H9 (cell line): Measurements from ENCODE around the gene ZSWIM4. TPM values are rescaled to one million over a fixed set of nuclear protein-coding genes. Genes with fewer than 3 reads are reported as not detected.

Experiments used
- DNase-seq: peaks from one replicate; pipeline ENCODE4 v3.0.0-alpha.2; 2017
- H2AFZ ChIP-seq: one replicate; pipeline ENCODE4 v1.6.1; 2013; ENCODE audit warnings: mild to moderate bottlenecking, low read length, control low read depth, moderate library complexity
- H2AK5ac ChIP-seq: 2 replicates; pipeline ENCODE4 v1.6.1; 2013; ENCODE audit warnings: low read length, control low read depth, mixed read lengths; ENCODE audit not compliant: insufficient read length
- H2BK120ac ChIP-seq: one replicate; pipeline ENCODE4 v1.6.1; 2013; ENCODE audit warnings: low read depth, mild to moderate bottlenecking, low read length, control low read depth, inconsistent platforms; ENCODE audit not compliant: poor library complexity, severe bottlenecking
- H2BK12ac ChIP-seq: 2 replicates; pipeline ENCODE4 v1.6.1; 2013; ENCODE audit warnings: low read length, control low read depth, mixed read lengths, low read depth; ENCODE audit not compliant: insufficient read length
- H2BK15ac ChIP-seq: 2 replicates; pipeline ENCODE4 v1.6.1; 2013; ENCODE audit warnings: low read depth, low read length, control low read depth
- H2BK20ac ChIP-seq: one replicate; pipeline ENCODE4 v1.6.1; 2013; ENCODE audit warnings: low read depth, mild to moderate bottlenecking, low read length, control low read depth, inconsistent platforms; ENCODE audit not compliant: poor library complexity, severe bottlenecking
- H2BK5ac ChIP-seq: 2 replicates; pipeline ENCODE4 v1.6.1; 2013; ENCODE audit warnings: low read length, control low read depth, mixed read lengths; ENCODE audit not compliant: insufficient read length
- H3K14ac ChIP-seq: 2 replicates; pipeline ENCODE4 v1.6.1; 2013; ENCODE audit warnings: low read length, control low read depth; ENCODE audit not compliant: insufficient read depth
- H3K18ac ChIP-seq: 2 replicates; pipeline ENCODE4 v1.6.1; 2013; ENCODE audit warnings: low read depth, mild to moderate bottlenecking, mixed read lengths, low read length, control low read depth; ENCODE audit not compliant: insufficient read length
- H3K23ac ChIP-seq: 2 replicates; pipeline ENCODE4 v1.6.1; 2013; ENCODE audit warnings: low read length, control low read depth, mixed read lengths, low read depth; ENCODE audit not compliant: insufficient read length
- H3K23me2 ChIP-seq: 2 replicates; pipeline ENCODE4 v1.6.1; 2013; ENCODE audit warnings: low read depth, mild to moderate bottlenecking, mixed read lengths, low read length, control low read depth; ENCODE audit not compliant: insufficient read length, poor library complexity, severe bottlenecking
- H3K27ac ChIP-seq: 2 replicates; pipeline ENCODE4 v1.5.1; 2013; ENCODE audit warnings: low read length, control low read depth, mixed read lengths, low read depth; ENCODE audit not compliant: insufficient read length
- H3K27me3 ChIP-seq: 2 replicates; pipeline ENCODE4 v1.6.1; 2013; ENCODE audit warnings: low read length, control low read depth, inconsistent platforms; ENCODE audit not compliant: insufficient read depth
- H3K4ac ChIP-seq: 2 replicates; pipeline ENCODE4 v1.6.1; 2013; ENCODE audit warnings: low read depth, mild to moderate bottlenecking, control low read depth, inconsistent platforms, low read length, moderate library complexity
- H3K4me1 ChIP-seq: 2 replicates; pipeline ENCODE4 v1.6.1; 2013; ENCODE audit warnings: low read length, control low read depth, inconsistent platforms; ENCODE audit not compliant: insufficient read depth
- H3K4me2 ChIP-seq: 2 replicates; pipeline ENCODE4 v1.6.1; 2013; ENCODE audit warnings: low read length, control low read depth, mixed read lengths; ENCODE audit not compliant: insufficient read length, insufficient read depth
- H3K56ac ChIP-seq: 2 replicates; pipeline ENCODE4 v1.6.1; 2013; ENCODE audit warnings: low read depth, mild to moderate bottlenecking, mixed read lengths, low read length, control low read depth; ENCODE audit not compliant: insufficient read length
- H3K79me1 ChIP-seq: 2 replicates; pipeline ENCODE4 v1.6.1; 2013; ENCODE audit warnings: low read depth, mild to moderate bottlenecking, moderate library complexity, low read length, control low read depth, inconsistent platforms; ENCODE audit not compliant: insufficient read depth, poor library complexity, severe bottlenecking
- H3K79me2 ChIP-seq: 2 replicates; pipeline ENCODE4 v1.6.1; 2013; ENCODE audit warnings: low read length, control low read depth, inconsistent platforms; ENCODE audit not compliant: insufficient read depth
- H3K9ac ChIP-seq: 2 replicates; pipeline ENCODE4 v1.6.1; 2013; ENCODE audit warnings: low read length, control low read depth, mixed read lengths; ENCODE audit not compliant: insufficient read length; ENCODE audit errors: extremely low read depth
- H3K9me3 ChIP-seq: one replicate; pipeline ENCODE4 v1.6.1; 2013; ENCODE audit warnings: low read depth, low read length, inconsistent platforms; ENCODE audit not compliant: control insufficient read depth
- H3T11ph ChIP-seq: one replicate; pipeline ENCODE4 v1.6.1; 2013; ENCODE audit warnings: mild to moderate bottlenecking, low read length, control low read depth, inconsistent platforms
- H4K20me1 ChIP-seq: one replicate; pipeline ENCODE4 v1.6.1; 2013; ENCODE audit not compliant: control insufficient read depth, insufficient read length, insufficient read depth
- H4K5ac ChIP-seq: 2 replicates; pipeline ENCODE4 v1.6.1; 2013; ENCODE audit warnings: low read depth, mild to moderate bottlenecking, mixed read lengths, low read length, control low read depth; ENCODE audit not compliant: insufficient read length
- H4K8ac ChIP-seq: replicated peaks from 2 replicates; pipeline ENCODE4 v1.6.1; 2013; ENCODE audit warnings: low read length, control low read depth, mixed read lengths, low read depth; ENCODE audit not compliant: insufficient read length
- H4K91ac ChIP-seq: 2 replicates; pipeline ENCODE4 v1.6.1; 2013; ENCODE audit warnings: low read depth, mild to moderate bottlenecking, moderate library complexity, mixed read lengths, low read length, control low read depth; ENCODE audit not compliant: insufficient read length
- H3K27ac Mint-ChIP-seq, 3 experiments: 2 replicates in 2 of 3; 3 replicates in 1 of 3; pipeline ENCODE4 v1.8.0; 2020 to 2021; ENCODE audit warnings: mixed read lengths in 3 of 3, mild to moderate bottlenecking in 1 of 3, moderate library complexity in 1 of 3
- H3K27me3 Mint-ChIP-seq: 2 replicates; pipeline ENCODE4 v1.8.0; 2021; ENCODE audit warnings: low read depth, mild to moderate bottlenecking, moderate library complexity, mixed read lengths
- H3K36me3 Mint-ChIP-seq, 3 experiments: 2 replicates in 2 of 3; 3 replicates in 1 of 3; pipeline ENCODE4 v1.8.0; 2020 to 2021; ENCODE audit warnings: low read depth in 3 of 3, mixed read lengths in 3 of 3; ENCODE audit not compliant: insufficient read depth in 1 of 3
- H3K4me1 Mint-ChIP-seq, 2 experiments: 2 replicates each; pipeline ENCODE4 v1.8.0; 2020; ENCODE audit warnings: mixed read lengths in 2 of 2
- H3K4me3 Mint-ChIP-seq, 2 experiments: 2 replicates in 1 of 2; 3 replicates in 1 of 2; pipeline ENCODE4 v1.8.0; 2020 to 2021; ENCODE audit warnings: mild to moderate bottlenecking in 2 of 2, mixed read lengths in 2 of 2, moderate library complexity in 1 of 2
- H3K9me3 Mint-ChIP-seq, 2 experiments: 2 replicates in 1 of 2; 3 replicates in 1 of 2; pipeline ENCODE4 v1.8.0; 2020; ENCODE audit warnings: mild to moderate bottlenecking in 2 of 2, mixed read lengths in 2 of 2, moderate library complexity in 1 of 2
- WGBS: extraction: QIAGEN DNeasy Blood & Tissue Kit; methylation state at CpG from one replicate; pipeline ENCODE4 v1.1.7; 2013; ENCODE audit warnings: missing lambda C conversion rate, low lambda C conversion rate, mixed read lengths; ENCODE audit not compliant: insufficient read length; ENCODE audit errors: extremely low coverage; 5-methylcytosine and 5-hydroxymethylcytosine counted together
- total RNA-seq: library from RNA; stranded (reverse); gene quantifications from 2 replicates; pipeline ENCODE4 v1.2.1, GENCODE V29; 2021
- TF ChIP-seq, protein P1 (sequence below): fragments of 200-600 bp; sonication (generic); conservative IDR thresholded peaks from 3 replicates; pipeline ENCODE4 v1.8.0; 2021; ENCODE audit warnings: antibody characterized with exemption, mild to moderate bottlenecking

Gene ZSWIM4
- total RNA-seq, 1 experiment from 2014 or later, result 50.7 TPM

DNA sequence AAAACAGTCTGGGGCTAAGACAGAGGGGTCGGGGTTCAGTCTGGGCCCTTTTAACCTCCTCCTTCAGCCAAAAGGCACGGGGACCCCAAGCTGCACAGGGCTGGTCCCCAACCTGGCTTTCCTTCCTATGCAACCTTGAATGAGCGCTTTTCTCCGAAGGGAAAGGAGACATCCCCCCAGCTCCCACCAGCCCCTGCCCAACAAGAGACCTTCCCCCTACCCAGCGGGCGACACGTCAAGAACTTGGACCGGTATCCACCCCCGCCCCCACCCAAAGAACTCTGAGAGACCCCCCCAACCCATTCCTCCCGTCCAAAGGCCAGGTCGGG is 46.7 kb downstream of the ZSWIM4 start:
- peak overlapping the region in 1 of 3 experiments; percentile 70; a peak in 1 of 7 replicates for H3K27ac Mint-ChIP-seq
- H3K36me3 Mint-ChIP-seq, result no peaks in the 10 kb centered on the region; a peak in 2 of 7 replicates
- DNase-seq, result peak; percentile 32
- TF ChIP-seq, protein P1, sequence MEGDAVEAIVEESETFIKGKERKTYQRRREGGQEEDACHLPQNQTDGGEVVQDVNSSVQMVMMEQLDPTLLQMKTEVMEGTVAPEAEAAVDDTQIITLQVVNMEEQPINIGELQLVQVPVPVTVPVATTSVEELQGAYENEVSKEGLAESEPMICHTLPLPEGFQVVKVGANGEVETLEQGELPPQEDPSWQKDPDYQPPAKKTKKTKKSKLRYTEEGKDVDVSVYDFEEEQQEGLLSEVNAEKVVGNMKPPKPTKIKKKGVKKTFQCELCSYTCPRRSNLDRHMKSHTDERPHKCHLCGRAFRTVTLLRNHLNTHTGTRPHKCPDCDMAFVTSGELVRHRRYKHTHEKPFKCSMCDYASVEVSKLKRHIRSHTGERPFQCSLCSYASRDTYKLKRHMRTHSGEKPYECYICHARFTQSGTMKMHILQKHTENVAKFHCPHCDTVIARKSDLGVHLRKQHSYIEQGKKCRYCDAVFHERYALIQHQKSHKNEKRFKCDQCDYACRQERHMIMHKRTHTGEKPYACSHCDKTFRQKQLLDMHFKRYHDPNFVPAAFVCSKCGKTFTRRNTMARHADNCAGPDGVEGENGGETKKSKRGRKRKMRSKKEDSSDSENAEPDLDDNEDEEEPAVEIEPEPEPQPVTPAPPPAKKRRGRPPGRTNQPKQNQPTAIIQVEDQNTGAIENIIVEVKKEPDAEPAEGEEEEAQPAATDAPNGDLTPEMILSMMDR, result no peak
- no peaks in the 10 kb centered on the region for H4K20me1 ChIP-seq
- H3K23me2 ChIP-seq, result peaks cover 10% of the 10 kb centered on the region
- no peaks in the 10 kb centered on the region for H3K27me3 Mint-ChIP-seq
- no peak overlapping the region for H3K4ac ChIP-seq
- no peak overlapping the region for H4K91ac ChIP-seq
- no peaks in the 10 kb centered on the region; a peak in 1 of 5 replicates for H3K9me3 Mint-ChIP-seq
- H3T11ph ChIP-seq, result no peak overlapping the region
- no peak overlapping the region for H2BK120ac ChIP-seq
- H3K79me2 ChIP-seq, result no peaks in the 10 kb centered on the region; the same call in 1 of the 2 replicates
- H4K5ac ChIP-seq, result no peak overlapping the region
- no peak overlapping the region for H3K56ac ChIP-seq
- WGBS, result no CpG with 5 or more reads among the region's 11 CpGs
- peak overlapping the region; percentile 51 for H3K4me2 ChIP-seq
- no peak overlapping the region for H2BK15ac ChIP-seq
- H2AK5ac ChIP-seq, result no peak overlapping the region
- H3K79me1 ChIP-seq, result no peaks in the 10 kb centered on the region
- no peak overlapping the region for H2BK5ac ChIP-seq
- H3K18ac ChIP-seq, result no peak overlapping the region
- H3K23ac ChIP-seq, result no peak overlapping the region
- H2AFZ ChIP-seq, result no peak overlapping the region
- H3K9me3 ChIP-seq, result no peaks in the 10 kb centered on the region
- H3K4me3 Mint-ChIP-seq, result peak overlapping the region; percentile 74 to 90
- no peaks in the 10 kb centered on the region for H3K27me3 ChIP-seq
- H3K14ac ChIP-seq, result no peak overlapping the region
- H2BK20ac ChIP-seq, result no peak overlapping the region
- no peak overlapping the region for H2BK12ac ChIP-seq
- H3K4me1 Mint-ChIP-seq, result peaks cover 28 to 49% of the 10 kb centered on the region in 2 experiments
- no peak overlapping the region for H4K8ac ChIP-seq
- H3K27ac ChIP-seq, result no peak overlapping the region
- peaks cover 2% of the 10 kb centered on the region; the same call in 1 of the 2 replicates for H3K4me1 ChIP-seq
- H3K9ac ChIP-seq, result no peak overlapping the region
